Activated CD4-positive, alpha-beta T cell treated with anti-CD3 and anti-CD28 coated beads, Interleukin-2, amount 50 U/mL, for 4 hours (primary cell): Measurements from ENCODE around the gene NDUFAF8.
"Not testable (repeated sequence)": the region's sequence is repeated elsewhere in the genome, so short reads cannot be mapped to it uniquely, and the experiment has no call there.

Experiments
- DNase-seq, 2 experiments: peaks; one replicate each; pipeline ENCODE4 v3.0.0-alpha.2; 2020

Gene NDUFAF8

DNA sequence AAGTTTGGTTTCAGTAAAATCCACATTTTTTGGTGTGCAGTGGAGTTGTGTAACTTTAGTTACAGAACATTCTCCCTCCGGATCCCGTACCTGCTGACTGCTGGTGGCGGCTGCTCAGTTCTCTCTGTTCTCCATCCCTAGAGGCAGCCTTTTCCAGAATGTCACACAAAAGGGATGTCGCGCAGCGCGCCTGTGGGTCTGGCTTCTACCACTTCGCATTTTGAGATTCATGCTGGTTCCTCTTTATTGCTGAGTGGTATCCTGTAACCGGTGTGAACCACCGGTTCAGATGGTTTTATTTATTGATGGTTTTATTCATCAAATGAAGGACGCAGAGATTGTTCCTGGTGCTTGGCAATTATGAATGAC is 15.4 kb upstream of the NDUFAF8 start:
- no peak for DNase-seq

DNA sequence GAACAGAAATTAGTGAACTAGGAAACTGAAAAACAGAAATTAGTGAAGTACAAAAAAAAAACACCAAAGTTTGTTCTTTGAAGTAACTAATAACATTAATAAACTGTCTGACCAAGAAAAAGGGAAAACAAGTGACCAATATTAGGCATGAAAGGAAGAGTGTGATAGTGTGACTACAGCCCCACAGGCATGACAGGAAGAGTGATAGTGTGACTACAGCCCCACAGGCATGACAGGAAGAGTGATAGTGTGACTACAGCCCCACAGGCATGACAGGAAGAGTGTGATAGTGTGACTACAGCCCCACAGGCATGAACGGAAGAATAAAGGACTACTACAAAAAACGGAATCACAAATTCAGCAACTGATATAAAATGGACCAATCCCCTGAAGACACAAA is 11.5 kb upstream of the NDUFAF8 start:
- not testable (repeated sequence) for DNase-seq

DNA sequence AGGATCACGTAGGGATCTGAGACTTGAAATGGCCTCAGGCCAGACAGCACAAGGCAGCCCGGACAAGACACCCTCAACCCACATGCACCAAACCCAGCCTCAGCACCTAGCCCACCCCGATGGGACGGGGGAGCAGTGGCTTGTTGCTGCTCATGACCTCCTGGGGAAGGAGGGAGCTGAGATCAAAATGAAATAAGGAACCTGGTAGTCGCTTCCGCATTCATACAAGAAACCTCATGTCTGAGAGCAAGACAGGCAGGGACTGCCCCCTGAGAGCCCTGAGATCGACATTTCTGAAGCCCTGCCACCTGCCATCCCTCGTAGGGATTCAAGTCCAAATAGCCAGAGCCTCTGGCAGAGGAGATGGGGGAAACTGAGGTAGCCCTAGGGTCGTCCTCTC is 10.7 kb upstream of the NDUFAF8 start:
- no peak for DNase-seq

DNA sequence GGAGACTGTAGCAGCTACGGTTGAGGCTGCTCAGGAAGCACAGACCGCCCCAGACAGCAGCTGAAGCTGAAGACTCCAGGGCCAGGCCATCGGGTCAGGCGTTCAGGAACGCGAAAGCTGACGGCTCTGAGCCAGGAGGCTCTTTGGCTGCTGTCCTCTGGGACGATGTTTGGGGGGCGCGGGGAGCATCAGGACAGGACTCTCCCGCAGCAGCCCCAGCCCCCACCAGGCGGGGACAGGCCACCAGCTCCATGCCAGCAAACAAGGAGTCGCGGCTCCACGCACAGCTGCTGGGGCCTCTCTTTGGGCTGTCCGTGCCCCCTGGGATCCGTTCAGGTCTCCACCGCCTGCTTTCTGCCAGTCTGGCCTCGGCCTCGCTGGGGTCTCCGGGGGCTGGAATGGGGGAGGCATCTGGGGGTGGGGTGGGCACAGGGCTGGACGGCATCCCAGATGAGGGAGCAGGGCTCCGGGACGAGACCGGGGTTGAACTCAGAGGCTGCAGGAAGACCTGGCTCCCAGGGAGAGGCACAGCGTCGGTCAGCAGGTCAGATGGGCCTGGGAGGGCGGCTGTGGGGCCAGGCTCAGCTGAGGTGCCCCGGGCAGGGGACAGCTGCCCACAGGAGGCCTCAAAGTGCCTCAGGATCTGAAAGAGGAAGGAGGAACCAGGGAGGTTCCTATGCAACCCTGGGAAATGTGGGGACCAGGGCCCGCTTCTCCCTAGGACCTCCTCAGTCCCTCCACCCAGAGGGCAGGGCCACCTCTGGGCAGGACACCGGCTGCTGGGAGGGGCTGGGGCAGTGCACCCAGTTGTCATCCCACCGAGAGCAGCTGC is 10.1 kb upstream of the NDUFAF8 start:
- no peak for DNase-seq

DNA sequence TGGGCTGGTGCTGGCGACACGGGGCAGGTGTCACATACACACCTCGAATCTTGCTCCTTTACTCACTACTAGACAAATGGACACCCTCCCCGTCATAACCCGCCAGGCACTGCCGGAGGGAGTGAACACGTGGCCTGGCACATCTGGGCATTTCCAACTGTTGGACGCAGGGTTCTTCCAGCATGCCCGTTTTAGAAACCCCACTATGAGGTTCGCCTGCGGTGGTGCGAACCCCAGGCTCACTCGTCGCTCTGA is 9.5 kb upstream of the NDUFAF8 start:
- no peak for DNase-seq

DNA sequence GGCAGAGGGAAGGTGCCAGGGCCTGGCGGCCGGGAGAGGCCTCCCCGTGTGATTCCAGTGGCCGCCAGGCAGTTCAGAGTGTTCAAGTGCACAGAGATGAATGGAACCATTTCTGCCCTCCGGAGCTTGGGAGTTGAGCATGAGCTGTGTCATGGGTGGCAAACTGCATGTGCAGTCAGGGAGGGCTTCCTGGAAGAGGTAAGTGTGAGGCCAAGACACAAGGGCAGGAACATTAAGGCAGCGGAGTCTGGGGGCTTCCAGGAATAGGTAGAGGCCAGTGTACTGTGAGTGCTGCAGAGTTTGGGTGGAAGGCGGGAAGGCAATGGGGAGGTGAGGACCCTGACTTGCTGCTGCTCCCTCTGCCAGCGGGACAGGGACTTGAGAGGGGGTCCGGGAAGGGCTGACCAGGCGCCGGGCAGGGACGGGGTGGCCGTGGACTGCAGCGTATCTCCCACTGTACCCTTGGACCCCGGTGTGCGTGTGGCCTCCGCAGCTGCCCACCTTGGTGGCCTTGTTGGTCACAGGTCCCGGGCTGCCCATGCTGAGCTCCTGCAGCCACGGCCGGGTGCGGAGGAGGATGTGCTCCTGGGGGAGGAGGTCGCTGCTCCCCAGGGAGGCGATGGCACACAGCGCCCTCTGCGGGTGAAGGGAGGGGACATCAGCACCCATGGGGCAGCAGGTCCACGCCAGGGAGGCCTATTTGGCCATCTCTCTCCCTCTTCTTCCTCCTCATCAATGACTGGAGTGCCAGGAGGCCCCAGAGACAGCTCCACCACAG is 8.9 kb upstream of the NDUFAF8 start:
- no peak for DNase-seq

DNA sequence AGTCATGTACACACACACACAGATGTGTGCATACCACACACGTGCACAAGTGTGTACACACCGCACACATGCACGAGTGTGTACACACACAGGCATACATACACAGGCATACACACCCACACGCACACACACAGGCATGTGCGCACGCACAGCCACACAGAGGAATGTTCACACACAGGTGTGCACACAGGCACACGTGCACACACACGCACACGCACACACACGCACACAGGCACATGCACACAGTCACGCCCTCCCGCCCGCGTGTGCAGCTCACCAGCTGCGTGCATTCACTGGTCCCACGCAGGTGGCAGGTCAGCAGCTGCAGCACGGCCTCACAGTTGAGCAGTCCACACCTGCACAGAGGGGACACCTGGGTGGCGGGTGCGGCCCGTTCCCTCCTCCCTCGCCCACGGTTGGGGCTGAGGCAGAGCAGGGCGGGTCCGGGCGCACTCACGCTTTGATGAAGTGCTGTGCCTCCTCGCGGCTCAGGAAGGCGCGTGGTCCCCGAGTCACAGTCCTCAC is 7.9 kb upstream of the NDUFAF8 start:
- no peak for DNase-seq

DNA sequence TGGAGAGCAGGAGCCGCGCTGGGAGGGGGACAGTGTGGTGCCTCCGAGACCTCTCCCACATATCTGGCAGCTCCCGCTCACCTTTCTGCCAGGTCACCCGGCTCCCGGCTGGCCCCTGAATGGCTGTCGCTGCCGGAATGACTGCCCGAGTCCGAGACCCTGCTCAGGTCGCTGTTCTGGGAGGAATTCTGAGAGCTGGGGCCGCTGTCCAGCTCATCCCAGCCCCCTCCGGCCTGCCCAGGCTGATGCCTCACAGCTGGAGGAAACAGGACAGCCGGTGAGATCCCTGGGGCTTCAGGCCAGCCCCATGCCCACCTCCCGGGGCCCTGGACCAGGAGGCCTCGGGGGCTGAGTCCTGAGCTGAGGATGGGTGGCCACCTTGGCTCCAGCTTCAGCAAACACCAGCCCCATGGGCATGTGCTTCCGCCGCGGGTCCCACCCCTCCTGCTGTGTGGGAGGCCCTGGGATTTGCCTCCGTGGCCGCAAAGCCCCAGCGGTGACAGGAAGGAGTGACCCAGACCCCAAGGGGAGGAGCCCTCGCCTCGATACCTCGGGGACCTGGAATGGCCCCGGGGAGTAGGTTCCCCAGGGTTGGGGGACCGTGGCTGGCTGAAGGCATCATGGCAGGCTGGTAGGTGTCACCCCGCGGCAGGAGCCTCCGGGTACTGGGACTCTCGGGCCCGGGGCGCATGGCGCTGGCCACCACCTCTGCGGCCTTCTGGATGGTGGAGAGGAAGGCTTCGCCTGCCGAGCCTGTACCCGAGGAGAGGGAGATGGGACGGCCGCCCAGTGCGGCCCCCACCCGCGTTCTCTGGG is 7.1 kb upstream of the NDUFAF8 start:
- no peak for DNase-seq

DNA sequence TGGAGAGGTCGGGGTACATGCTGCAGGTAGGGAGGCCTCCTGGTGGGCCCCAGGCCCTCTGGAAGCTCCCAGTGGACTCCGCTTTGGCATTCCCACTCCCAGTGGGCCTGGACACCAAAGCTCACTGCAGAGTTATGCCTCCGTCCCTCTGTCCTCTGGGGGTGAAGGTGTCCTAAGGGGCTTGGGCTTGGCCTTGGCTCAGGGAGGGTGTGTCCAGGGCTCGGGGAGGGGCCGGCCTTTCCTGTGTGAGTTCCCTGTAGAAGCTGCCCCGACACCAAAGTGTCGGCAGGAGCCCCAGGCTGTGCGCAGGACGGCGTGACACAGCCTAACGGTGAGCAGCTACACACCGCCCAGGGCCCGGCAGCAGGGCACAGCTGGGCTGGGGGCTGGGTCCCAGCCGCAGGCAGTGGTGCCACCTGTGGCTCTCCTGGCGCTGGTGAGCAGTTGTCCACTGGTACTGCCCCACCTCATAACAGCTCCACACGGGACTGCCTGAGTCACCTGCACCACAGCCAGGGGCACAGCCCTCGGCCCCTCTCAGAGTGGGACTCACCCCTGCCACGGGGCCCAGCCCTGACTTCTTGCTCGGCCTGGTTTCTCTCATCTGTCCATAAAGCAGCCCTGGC is 6.4 kb upstream of the NDUFAF8 start:
- no peak for DNase-seq

DNA sequence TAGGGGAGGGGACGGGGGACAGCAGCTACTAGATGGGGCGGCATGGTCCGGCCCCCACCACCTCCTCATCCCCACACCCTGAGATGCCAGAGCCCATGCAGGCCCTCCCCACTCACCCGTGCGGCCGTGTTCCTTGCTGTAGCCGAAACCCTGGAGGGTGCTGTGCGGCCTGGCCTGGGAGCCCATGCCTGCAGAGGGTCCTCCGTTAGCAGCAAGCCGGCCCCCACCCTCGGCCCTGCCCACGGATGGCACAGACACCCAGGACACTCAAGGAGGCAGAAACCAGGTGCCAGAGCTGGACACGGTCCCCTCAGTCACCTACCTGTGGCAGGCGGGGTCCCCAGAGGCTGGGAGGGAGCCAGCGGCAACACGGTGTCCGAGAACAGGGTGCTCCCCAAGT is 5.8 kb upstream of the NDUFAF8 start:
- DNase-seq = no peak

DNA sequence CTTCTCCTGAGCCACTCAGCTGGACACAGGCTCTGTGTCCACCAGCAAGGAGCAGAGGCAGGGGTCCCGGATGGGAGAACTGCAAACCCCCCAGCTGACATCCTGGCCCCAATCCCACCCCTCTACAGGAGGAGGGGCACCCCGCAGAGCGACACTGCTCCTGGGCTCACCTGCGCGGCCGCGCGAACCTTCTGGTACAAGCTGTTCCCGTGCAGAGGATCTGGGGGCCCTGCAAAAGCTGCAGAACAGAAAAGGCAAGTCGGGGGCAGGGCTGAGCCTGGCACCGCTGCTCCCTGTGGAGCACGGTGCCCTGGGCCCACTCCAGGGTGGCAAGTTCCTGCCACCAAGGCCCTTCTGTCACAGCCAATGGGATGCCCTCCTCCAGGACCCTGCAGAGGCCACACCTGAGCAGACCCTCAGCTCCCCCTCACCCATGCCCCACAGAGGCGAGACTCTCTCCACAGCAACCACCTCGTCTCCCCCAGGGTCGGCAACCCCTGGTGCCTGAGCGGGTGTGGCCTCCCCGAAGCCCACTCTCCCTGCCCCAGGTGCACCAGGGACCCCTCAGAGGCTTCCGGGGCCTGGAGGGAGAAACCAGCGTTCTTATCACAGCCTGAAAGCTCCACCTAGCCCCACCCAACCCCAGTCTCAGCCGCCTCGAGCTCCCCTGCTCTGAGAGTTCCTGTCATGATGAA is 5.2 kb upstream of the NDUFAF8 start:
- no peak for DNase-seq

DNA sequence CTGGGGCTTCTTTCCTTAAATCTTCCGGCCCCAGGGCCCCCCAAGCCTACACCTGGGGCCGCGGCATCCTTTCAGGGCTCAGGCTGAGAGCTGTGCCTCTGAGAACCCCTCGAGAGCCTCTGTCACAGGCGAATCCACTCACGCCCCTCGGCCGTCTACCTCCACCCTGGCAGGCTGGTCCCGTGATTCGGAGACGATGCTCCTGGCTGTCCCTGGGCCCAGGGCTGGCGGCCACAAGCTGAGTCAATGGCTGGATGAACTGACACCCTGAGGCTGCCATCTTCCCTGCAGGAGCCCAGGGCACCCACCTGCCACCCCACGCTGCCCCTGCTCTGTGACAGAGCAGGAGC is 4.6 kb upstream of the NDUFAF8 start:
- DNase-seq = no peak

DNA sequence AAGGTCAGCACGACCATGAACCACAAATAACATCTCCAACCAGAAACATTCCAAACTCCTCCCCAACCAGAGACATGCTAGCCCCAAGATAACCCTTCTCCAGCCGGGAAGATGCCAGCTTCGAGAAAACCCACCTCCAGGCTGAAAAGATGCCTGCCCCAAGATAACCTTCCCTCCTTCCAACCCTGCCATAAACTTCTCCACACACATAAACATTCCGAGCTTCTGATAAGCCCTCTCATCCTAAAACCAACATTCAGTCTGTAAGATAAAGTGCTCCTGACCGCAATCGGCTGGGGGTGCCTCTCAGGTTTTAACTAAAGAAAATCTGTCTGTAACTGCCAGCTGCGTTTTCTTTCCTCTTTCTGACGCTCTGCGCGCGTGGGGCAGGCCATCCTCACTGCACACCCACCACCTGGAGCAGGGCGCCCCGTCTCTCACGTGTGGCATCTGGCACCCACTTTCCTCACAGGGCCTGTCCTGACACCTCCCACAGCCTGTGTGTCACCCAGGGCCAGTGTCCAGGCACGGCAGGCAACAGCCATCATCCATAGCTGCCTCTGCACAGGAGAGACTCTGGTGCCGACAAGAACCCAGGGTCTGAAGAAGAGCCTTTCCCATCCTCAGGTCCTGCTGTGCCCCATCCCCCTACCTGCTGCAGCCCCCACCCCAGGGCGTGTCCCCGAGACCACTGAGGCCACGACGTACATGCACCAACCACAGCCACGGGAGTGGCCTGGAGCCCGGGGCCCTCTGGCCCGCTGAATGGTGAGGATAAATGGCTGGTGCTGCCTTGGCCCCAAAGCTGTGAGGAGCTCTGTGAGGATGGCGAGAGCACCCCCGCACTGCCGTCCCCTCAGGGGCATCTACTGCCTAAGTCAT is 3.9 kb upstream of the NDUFAF8 start:
- no peak for DNase-seq

DNA sequence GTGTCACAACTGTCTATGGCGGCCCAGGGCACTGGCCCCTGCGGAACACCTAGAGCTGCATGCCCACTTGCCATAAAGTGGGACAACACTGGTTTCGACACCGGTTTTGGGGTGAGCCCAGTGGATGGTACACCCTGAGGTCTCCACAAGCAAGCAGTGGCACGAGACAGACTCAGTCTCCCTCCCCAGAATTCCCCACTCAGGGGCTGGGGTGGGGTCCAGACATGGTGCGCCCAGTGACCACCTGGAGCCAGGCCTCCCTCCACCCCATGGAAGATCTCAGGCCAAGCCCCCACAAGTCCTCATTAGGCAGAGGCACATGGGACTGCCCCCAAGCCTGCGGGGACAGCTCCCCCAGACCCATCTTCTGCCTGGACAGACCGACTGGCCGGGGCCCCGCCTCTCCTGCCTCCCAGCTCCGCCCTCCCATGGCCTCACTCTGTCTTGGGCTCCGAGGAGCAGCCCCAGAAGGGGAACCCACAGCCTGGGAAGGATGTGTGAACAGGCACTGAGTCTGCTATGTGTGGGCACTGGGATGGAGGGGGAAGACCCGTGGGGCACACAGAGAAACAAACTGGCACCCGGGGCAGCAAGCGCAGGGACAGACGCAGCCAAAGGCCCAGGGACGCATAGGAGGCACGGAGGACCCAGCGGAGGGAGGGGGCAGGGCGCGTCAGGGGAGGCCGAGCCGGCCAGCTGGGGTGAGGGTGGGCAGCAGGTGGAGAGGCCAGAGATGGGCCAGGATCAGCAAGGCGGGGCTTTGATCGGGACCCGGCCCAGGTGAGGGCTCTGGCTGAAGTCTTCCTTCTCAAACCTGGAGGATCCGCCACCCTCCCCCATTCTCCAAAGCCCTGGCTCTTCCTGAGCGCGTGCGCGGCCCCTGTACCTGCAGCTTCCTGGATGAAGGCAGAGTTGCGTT is 3.0 kb upstream of the NDUFAF8 start:
- no peak for DNase-seq

DNA sequence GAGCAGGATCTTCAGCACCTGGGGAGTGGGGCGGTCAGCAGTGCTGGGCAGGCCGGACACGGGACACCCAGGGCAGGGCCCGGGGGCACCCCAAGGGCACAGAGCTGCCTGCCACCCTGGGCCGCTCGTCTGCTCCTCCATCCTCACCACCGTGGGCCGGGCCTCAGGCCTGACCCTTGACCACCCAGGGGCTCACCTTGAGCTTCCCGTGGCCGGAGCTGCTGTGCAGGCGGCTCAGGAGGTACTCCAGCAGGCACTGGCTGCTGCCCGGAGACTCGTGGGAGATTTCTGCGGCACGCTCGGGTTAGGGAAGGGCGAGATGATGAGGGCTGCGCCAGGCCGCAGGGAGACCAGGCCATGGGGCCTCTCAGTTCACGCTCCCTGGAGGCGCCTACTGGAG is 2.3 kb upstream of the NDUFAF8 start:
- DNase-seq = no peak

DNA sequence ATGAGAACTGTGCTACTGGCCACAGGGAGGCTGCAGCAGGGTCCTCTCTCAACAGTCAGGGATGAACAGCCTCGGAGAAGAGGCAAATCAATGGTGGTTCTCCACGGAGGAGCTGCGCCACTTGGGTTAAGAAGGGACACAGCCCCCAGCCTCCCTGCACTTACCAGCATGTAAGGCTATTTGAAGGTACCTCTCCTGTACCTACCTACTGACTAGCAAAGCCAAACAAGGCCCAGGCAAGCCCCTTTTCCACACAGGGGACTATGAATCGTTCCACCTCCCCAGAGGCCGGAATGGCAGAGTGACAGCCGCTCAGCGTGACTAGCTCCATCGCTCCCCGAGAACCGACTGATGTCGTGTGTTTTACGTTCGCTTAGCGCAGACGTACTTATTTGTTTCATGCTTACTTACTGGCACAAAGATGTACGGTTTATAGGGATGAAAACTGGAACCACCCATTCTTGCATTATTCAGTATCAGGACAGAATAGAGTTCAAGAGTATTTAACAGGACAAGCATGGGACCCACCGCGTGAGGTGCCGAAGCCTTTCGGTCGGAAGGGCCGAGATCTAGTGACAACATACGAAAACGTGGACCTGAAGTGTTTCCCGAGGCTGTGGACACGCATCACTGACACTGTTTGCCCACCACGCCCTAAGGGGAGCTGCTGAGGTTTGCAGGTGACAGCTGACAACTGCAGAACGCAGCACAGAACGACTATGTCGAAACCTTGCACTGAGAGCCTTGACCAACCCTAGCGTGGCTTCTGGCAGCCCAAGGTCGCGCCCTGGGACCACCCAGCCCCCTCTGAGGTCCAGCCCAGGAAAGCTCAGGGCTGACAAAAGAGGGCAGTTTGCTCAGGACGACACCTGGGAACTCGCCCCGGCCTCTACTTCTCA is 1.3 kb upstream of the NDUFAF8 start:
- no peak for DNase-seq

DNA sequence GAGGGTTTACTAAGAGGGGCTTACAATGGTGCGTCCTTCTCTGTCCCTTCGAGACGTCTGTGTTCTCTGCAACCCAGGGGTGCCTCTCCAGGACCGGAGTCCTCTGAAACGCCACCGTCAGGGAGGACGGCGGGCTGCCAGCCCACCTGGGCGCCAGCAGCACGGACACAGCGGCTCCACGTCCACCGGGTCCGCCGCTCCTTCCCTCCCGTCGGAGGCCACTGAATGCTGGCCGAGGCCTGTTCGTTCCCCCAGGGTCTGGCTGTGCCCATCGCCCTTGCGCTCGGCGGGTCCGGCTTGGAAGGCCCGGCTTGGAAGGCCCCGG is 666 bp upstream of the NDUFAF8 start:
- no peak for DNase-seq

DNA sequence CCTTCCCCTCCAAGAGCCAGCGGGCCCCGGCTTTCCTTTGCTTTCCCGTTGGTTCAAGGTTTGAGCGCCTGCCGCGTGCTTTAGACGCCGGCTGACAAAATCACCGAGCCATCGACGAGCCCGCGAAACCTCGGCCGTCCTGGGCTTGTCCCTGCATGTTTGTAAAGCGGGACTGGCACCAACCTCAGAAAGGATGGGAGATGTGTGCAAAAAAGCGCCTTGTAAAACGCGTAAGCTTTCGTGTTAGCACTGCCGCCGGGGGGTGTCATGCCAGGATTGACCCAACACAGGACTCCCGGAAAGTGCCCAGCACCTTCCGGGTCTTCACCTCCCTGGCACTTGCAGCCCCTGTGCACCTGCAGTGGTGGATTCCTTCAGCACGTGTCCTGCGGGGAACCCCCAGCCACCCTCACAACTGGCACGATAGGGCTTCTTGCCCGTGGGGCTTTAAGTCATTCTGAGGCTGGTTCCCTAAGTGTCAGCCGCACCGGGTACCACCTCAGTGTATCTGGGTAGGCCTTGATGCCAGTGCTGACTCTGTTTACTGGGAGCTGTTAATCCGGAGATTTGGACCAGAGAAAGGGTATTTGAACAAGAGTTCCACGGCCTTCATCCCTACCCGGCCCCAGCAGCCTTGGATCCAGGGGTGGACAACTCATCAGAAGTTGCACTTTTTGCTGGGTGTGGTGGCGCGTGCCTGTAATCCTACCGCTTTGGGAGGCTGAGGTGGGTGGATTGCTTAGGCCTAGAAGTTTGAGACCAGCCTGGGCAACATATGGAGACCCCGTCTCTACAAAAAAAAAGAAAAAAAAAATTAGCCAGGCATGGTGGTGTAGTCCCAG is 817 bp downstream of the NDUFAF8 start:
- peak; percentile 43 to 45 for DNase-seq

DNA sequence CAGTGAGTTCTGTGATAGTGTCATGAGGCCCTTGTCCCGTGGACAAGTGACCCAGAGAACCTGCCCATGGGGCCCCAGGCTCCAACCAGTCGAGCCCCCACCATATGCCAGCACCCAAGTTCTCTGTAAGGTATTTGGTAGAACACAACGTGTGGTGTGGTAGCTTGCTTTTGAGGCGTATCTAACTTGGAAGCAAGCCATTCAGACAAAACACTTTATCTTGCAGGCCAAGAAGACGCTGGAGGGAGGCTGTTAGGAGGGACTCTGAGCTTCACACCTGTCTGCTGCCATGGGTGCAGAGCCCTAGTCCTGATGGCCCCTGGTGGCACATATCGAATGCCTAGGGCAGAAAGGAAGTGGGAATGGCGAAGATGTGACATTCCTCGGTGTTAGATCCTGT is 1.6 kb downstream of the NDUFAF8 start:
- no peak for DNase-seq
